SK-N-SH treated with all-trans-retinoic acid at 6 μM for 48 hours (cell line): Measurements from ENCODE around the gene ANO5.
A peak's percentile ranks its signal among the peaks of the same experiment; 100 is the strongest.

Experiments
- ATAC-seq: fragments of 200-7000 bp; cut with Tn5 transposase; 3 replicates; pipeline ENCODE4 v1.9.1; 2020; ENCODE audit warnings: mild to moderate bottlenecking, moderate library complexity
- ARNTL ChIP-seq: fragments of 450-650 bp; formaldehyde crosslinking; IDR thresholded peaks from 2 replicates; pipeline ENCODE4 v1.5.0; 2020; ENCODE audit warnings: low read depth, mild to moderate bottlenecking, moderate library complexity, borderline replicate concordance
- BACH2 ChIP-seq: fragments of 250-450 bp; sonication (Bioruptor Pico); IDR thresholded peaks from 2 replicates; pipeline ENCODE4 v1.9.0; 2021; ENCODE audit warnings: mild to moderate bottlenecking, borderline replicate concordance
- CSDC2 ChIP-seq: fragments of 250-450 bp; sonication (Bioruptor Pico); IDR thresholded peaks from 2 replicates; pipeline ENCODE4 v1.5.0; 2020; ENCODE audit warnings: mild to moderate bottlenecking, moderate library complexity
- CSRNP3 ChIP-seq: fragments of 250-450 bp; sonication (Bioruptor Pico); IDR thresholded peaks from 2 replicates; pipeline ENCODE4 v1.5.1; 2021; ENCODE audit warnings: mild to moderate bottlenecking, moderate library complexity
- ESRRG ChIP-seq: fragments of 250-450 bp; sonication (Bioruptor Pico); IDR thresholded peaks from 2 replicates; pipeline ENCODE4 v1.6.1; 2021; ENCODE audit warnings: mild to moderate bottlenecking
- GLIS3 ChIP-seq: fragments of 250-450 bp; sonication (Bioruptor Pico); IDR thresholded peaks from 2 replicates; pipeline ENCODE4 v1.5.0; 2020; ENCODE audit warnings: mild to moderate bottlenecking, moderate library complexity
- ISL1 ChIP-seq: fragments of 250-450 bp; sonication (Bioruptor Pico); IDR thresholded peaks from 2 replicates; pipeline ENCODE4 v2.1.2; 2022; ENCODE audit warnings: mild to moderate bottlenecking, moderate library complexity
- OSR1 ChIP-seq: fragments of 250-450 bp; sonication (Bioruptor Pico); IDR thresholded peaks from 2 replicates; pipeline ENCODE4 v1.8.0; 2022; ENCODE audit warnings: moderate library complexity, mild to moderate bottlenecking, inconsistent platforms
- PATZ1 ChIP-seq: fragments of 250-450 bp; sonication (Bioruptor Pico); IDR thresholded peaks from 2 replicates; pipeline ENCODE4 v1.8.0; 2020; ENCODE audit warnings: mild to moderate bottlenecking, moderate library complexity, borderline replicate concordance
- POU6F1 ChIP-seq: fragments of 250-450 bp; sonication (Bioruptor Pico); IDR thresholded peaks from 2 replicates; pipeline ENCODE4 v1.8.0; 2021; ENCODE audit warnings: low read depth, mild to moderate bottlenecking, moderate library complexity, borderline replicate concordance
- PPARA ChIP-seq: fragments of 250-450 bp; sonication (Bioruptor Pico); IDR thresholded peaks from 2 replicates; pipeline ENCODE4 v1.5.0; 2020; ENCODE audit warnings: mild to moderate bottlenecking, borderline replicate concordance
- RARB ChIP-seq: fragments of 250-450 bp; sonication (Bioruptor Pico); IDR thresholded peaks from 2 replicates; pipeline ENCODE4 v1.8.0; 2021; ENCODE audit warnings: mild to moderate bottlenecking, moderate library complexity
- SNAI2 ChIP-seq: fragments of 250-450 bp; sonication (Bioruptor Pico); IDR thresholded peaks from 2 replicates; pipeline ENCODE4 v1.5.0; 2020; ENCODE audit warnings: mild to moderate bottlenecking, moderate library complexity
- TCF4 ChIP-seq: fragments of 250-450 bp; sonication (Bioruptor Pico); IDR thresholded peaks from 2 replicates; pipeline ENCODE4 v1.8.0; 2021; ENCODE audit warnings: mild to moderate bottlenecking, moderate library complexity, borderline replicate concordance
- TOX ChIP-seq: fragments of 250-450 bp; sonication (Bioruptor Pico); IDR thresholded peaks from 2 replicates; pipeline ENCODE4 v1.8.0; 2021; ENCODE audit warnings: mild to moderate bottlenecking, moderate library complexity, borderline replicate concordance
- TSHZ2 ChIP-seq: fragments of 250-450 bp; sonication (Bioruptor Pico); IDR thresholded peaks from 2 replicates; pipeline ENCODE4 v1.5.0; 2020; ENCODE audit warnings: mild to moderate bottlenecking, moderate library complexity
- ZC3H10 ChIP-seq: fragments of 250-450 bp; sonication (Bioruptor Pico); IDR thresholded peaks from 2 replicates; pipeline ENCODE4 v1.5.1; 2021; ENCODE audit warnings: mild to moderate bottlenecking, moderate library complexity
- ZFP3 ChIP-seq: fragments of 250-450 bp; sonication (Bioruptor Pico); IDR thresholded peaks from 2 replicates; pipeline ENCODE4 v1.5.0; 2020; ENCODE audit warnings: mild to moderate bottlenecking, moderate library complexity
- ZFP30 ChIP-seq: fragments of 450-650 bp; formaldehyde crosslinking; IDR thresholded peaks from 2 replicates; pipeline ENCODE4 v1.5.0; 2022; ENCODE audit warnings: mild to moderate bottlenecking, moderate library complexity
- ZNF565 ChIP-seq: fragments of 450-650 bp; formaldehyde crosslinking; conservative IDR thresholded peaks from 2 replicates; pipeline ENCODE4 v1.5.0; 2020; ENCODE audit warnings: low read depth, mild to moderate bottlenecking, moderate library complexity
- ZNF70 ChIP-seq: fragments of 450-650 bp; formaldehyde crosslinking; IDR thresholded peaks from 2 replicates; pipeline ENCODE4 v1.5.0; 2020; ENCODE audit warnings: mild to moderate bottlenecking, moderate library complexity
- ZNF8 ChIP-seq: fragments of 450-650 bp; formaldehyde crosslinking; IDR thresholded peaks from 2 replicates; pipeline ENCODE4 v1.5.0; 2020; ENCODE audit warnings: mild to moderate bottlenecking, moderate library complexity

Gene ANO5

GRCh38 chr11:22194306-22194705 lies 1.4 kb downstream of the ANO5 start:
- ATAC-seq: no peak
- no peak for TF ChIP-seq ZNF565
- no peak for TF ChIP-seq ESRRG (CRISPR knock-in tag)
- no peak for TF ChIP-seq ZNF70 (CRISPR knock-in tag)
- TF ChIP-seq SNAI2 (CRISPR knock-in tag): no peak
- no peak for TF ChIP-seq ARNTL
- TF ChIP-seq ZFP3 (CRISPR knock-in tag): no peak
- TF ChIP-seq PATZ1 (CRISPR knock-in tag): no peak
- no peak for TF ChIP-seq ZFP30 (CRISPR knock-in tag)
- TF ChIP-seq TSHZ2 (CRISPR knock-in tag): no peak
- no peak for TF ChIP-seq ISL1
- TF ChIP-seq ZNF8: no peak
- TF ChIP-seq RARB (CRISPR knock-in tag): no peak
- TF ChIP-seq CSRNP3 (CRISPR knock-in tag): no peak

- TF ChIP-seq BACH2 (CRISPR knock-in tag) (no peak), ZFP30 (CRISPR knock-in tag) (no peak), OSR1 (no peak), PPARA (CRISPR knock-in tag) (no peak), ZNF565 (no peak), ISL1 (no peak), ZFP3 (CRISPR knock-in tag) (no peak), ZNF8 (no peak), TCF4 (CRISPR knock-in tag) (no peak), ARNTL (no peak), TOX (CRISPR knock-in tag) (no peak), CSDC2 (CRISPR knock-in tag) (no peak)
- ATAC-seq: no peak
These were observed 2.0 kb downstream of the ANO5 start for GRCh38 chr11:22194907-22195306.

- TF ChIP-seq ESRRG (CRISPR knock-in tag): no peak
- no peak for TF ChIP-seq RARB (CRISPR knock-in tag)
- ATAC-seq: no peak
These were observed 4.5 kb downstream of the ANO5 start for GRCh38 chr11:22197139-22198005.

- no peak for ATAC-seq
- TF ChIP-seq CSRNP3 (CRISPR knock-in tag) (no peak), ZNF70 (CRISPR knock-in tag) (peak; percentile 85)
These were observed 6.4 kb downstream of the ANO5 start for GRCh38 chr11:22199243-22199642.

GRCh38 chr11:22203281-22203680 lies 10.4 kb downstream of the ANO5 start:
- ATAC-seq: no peak
- TF ChIP-seq BACH2 (CRISPR knock-in tag): no peak
- no peak for TF ChIP-seq GLIS3 (CRISPR knock-in tag)
- TF ChIP-seq ESRRG (CRISPR knock-in tag): no peak
- no peak for TF ChIP-seq ZNF565
- no peak for TF ChIP-seq CSRNP3 (CRISPR knock-in tag)
- no peak for TF ChIP-seq POU6F1 (CRISPR knock-in tag)
- no peak for TF ChIP-seq ZC3H10 (CRISPR knock-in tag)
